GM21737 (cell line): Measurements from ENCODE around the gene BTG4.

Experiments used
- ATAC-seq: cut with Tn5 transposase; IDR thresholded peaks from one replicate; pipeline ENCODE4 v1.9.1; 2021; ENCODE audit warnings: mild to moderate bottlenecking, moderate library complexity; ENCODE audit not compliant: unreplicated experiment

BTG4 gene

GRCh38 chr11:111538407-111539114 is 26.4 kb upstream of the BTG4 start:
- ATAC-seq: no peak

- ATAC-seq: no peak
These were observed 25.2 kb upstream of the BTG4 start for GRCh38 chr11:111537336-111537860.

- no peak for ATAC-seq
These were observed 23.1 kb upstream of the BTG4 start for GRCh38 chr11:111535281-111535680.

DNA sequence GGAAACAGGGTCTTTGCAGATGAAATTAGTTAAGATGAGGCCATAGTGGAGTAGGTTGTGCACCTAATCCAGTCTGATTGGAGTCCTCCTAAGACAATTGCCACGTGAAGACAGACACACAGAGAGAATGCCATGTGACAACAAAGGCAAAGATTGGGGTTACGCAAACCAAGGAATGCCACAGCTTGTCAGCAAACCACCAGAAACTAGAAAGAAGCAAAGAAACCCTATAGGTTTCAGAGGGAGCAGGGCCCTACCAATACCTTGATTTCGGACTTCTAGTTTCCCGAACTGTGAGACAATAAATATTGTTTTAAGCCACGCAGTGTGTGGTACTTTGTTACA is 20.2 kb upstream of the BTG4 start:
- ATAC-seq: no peak

DNA sequence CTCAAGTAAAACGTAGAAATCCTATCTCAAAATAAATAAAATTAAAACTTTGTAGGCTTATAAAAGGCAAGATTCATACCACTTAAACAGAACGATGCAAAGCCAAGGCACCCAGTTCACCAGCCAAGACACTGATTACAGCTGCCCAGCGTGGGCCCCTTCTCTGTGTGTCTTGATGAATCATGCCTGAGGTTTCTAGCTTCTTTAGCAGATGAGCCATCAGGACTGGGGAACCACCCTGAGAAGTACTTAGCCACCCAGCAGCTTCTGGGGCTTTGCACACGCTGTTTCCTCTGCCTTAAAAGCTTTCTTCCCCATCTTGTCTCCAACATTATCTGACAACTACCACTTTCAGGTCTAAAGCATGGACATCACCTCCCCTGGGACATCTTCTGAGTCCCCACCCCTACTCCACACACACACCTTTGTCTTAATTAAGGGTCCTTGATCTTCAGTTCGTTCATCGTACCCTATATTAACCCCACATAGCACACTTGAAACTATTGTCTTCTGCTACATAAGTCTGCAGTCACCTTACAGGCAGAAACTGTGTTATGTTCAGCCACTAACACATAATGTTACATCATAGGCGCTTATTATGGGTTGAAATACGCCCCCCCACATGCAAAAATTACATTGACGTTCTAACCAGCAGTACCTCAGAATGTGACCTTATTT is 19.6 kb upstream of the BTG4 start:
- ATAC-seq: no peak

DNA sequence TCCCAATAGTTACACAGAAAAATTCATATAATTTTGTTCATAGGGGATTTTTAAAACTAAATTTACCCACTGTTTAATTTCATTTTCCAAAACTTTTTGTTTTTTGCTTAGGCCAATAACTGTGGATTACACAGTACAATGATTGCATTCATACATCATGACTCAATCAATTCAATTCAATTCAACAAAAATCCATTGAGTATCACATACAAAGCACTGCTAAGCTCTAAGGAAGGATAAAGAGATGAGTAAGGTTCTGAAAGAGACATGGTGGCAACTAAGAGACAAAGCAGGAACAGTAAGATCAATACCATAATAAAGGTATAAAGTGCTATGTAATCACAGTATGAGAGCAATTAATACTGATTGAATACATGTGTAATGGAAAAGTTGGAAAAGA is 18.9 kb upstream of the BTG4 start:
- ATAC-seq: no peak

DNA sequence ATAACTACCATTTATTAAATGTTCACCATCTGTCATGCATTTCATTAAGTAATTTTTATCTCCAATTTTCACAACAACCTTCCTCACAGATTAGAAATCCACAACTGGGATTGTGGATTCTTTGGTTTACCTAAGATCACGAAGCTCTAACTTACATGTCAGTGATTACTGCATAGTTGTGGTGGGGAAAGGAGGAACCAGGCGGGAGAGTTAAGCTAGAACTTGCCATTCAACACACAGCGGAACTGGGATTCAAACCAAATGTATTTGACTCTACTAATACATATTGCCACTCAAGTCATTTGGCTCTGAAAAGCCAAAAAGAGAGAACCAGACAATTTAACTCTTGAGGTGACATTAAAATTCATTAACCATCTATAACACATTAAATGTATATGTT is 17.9 kb upstream of the BTG4 start:
- no peak for ATAC-seq

DNA sequence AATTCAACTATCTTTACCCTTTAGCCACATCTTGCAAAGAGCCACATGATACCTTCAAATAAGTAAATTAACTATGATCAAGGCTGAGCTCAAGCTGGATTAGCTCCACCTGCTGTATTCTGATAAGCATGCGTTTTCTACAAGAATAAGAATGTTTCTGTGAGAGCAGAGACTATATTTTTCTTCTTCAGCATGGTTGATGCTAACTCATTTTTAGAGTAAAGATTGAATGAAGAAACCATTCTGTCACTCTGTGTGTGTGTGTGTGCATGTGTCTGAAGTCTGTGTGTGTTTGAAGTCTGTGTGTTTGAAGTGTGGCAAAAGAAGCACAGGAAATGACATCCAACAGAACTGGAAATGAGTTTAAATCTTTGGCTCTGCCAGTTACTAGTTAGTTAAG is 16.4 kb upstream of the BTG4 start:
- ATAC-seq: no peak

- ATAC-seq: no peak
These were observed 15.1 kb upstream of the BTG4 start for GRCh38 chr11:111527279-111527678.

- ATAC-seq: no peak
These were observed 14.3 kb upstream of the BTG4 start for GRCh38 chr11:111526501-111526900.

- ATAC-seq: no peak
These were observed 13.3 kb upstream of the BTG4 start for GRCh38 chr11:111525456-111525855.

DNA sequence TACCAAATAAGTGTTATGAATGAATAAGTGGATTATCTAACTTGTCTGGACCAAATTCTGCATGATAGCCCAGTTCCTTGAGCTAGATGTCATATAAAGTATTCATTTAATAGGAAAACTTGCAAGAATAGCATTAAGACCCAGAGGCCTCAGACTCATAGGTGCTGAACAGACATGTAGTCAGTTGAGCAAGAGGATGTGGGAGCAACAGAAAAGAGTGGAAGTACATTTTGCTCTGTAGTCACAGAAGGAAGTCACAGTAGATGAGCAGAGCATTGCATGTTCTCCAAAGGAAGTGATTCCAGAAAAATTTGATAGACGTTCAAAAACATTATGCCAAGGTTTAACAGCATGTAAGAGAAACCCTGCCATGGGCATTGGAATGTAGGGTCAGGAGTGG is 11.9 kb upstream of the BTG4 start:
- ATAC-seq: no peak

GRCh38 chr11:111523343-111523742 is 11.2 kb upstream of the BTG4 start:
- no peak for ATAC-seq

- ATAC-seq: no peak
These were observed 10.2 kb upstream of the BTG4 start for GRCh38 chr11:111522426-111522825.

GRCh38 chr11:111521135-111521534 is 8.9 kb upstream of the BTG4 start:
- no peak for ATAC-seq

DNA sequence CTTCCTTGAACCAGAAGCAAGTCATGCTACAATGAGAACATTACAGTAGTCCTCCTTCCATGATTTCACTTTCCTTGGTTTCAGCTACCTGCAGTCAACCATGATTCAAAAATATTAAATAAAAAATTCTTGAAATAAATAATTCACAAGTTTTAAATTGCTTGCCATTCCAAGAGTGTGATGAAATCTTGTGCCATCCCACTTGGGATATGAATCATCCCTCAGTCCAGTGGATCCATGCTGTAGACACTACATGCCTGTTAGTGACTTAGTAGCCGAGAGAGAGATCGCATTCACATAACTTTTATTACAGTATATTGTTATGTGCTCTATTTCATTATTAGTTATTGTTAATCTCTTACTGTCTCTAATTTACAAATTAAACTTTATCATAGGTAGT is 8.4 kb upstream of the BTG4 start:
- ATAC-seq: no peak

GRCh38 chr11:111518668-111519067 is 6.5 kb upstream of the BTG4 start:
- ATAC-seq: no peak

GRCh38 chr11:111515591-111515990 is 3.4 kb upstream of the BTG4 start:
- no peak for ATAC-seq

DNA sequence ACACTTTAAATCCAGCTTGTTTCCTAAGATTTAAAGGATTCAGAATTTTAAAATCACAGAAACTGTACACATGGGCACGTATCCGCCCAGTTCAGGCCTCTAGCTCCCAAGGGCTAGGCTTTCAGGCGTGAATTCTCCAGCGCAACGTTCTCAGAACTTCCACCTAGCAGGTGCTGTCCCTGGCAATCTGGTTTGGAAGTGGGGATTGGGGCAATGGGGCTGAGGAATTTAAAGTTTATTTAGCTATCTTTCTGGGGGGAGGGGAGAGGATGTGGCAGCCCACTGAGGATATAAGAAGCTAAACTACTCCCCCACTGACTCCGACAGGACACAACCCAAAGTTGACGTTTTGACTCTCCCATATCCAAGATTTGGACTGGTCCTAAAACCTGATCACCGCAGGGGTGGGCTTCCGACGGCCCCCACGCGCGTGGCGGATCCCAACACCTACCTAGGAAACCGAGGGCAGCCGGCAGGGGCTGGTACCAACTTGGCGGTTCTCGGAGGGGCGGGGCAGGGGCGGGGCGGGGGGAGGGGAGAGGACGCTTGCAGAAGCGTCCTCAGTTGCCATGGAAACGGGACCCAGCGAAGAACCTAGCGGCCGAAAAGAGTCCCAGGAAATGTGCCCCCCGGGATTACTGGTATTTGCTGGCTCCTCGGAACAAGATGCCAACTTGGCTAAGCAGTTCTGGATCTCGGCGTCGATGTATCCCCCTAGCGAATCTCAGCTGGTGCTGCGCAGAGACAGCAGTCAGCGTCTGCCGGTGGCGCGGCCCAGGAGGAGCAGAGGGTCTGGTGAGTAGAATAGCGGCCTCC is 2.2 kb upstream of the BTG4 start, which contains the start of gene HOATZ:
TSS of gene HOATZ (plus strand) at position 563 of the 816 bp plus-strand sequence. CDS start at position 570, 7 bp downstream.
- ATAC-seq: no peak

GRCh38 chr11:111513240-111513605 is 1.0 kb upstream of the BTG4 start:
- no peak for ATAC-seq

GRCh38 chr11:111510311-111510710 is 1.9 kb downstream of the BTG4 start:
- no peak for ATAC-seq

GRCh38 chr11:111502611-111503010 is 9.6 kb downstream of the BTG4 start:
- no peak for ATAC-seq
